ENCODE data around the gene VSIG8. TPM values are rescaled to one million over a fixed set of nuclear protein-coding genes. Genes with fewer than 3 reads are reported as not detected.
A peak's percentile ranks its signal among the peaks of the same experiment; 100 is the strongest.

VSIG8 gene
- total and polyA plus RNA-seq, 2 of the 4 experiments (the other 2 are of a cell fraction), result not detected

GRCh38 chr1:159856576-159856975 lies 5.9 kb downstream of the VSIG8 start:
- Histone ChIP-seq H2BK20ac (ENCODE audit: low read depth, low read length) (no peak overlapping the region), H3K23ac (ENCODE audit: low read depth, low read length) (no peak overlapping the region), H3K9me1 (ENCODE audit: insufficient read depth, low read length) (0 out of 2 replicates have a peak, but pooled peaks cover 5% of the 10 kb centered on the region), H4K8ac (ENCODE audit: low read depth in 2 of 2, low read length in 2 of 2) (no peak overlapping the region), H3K9ac (ENCODE audit: low read depth, low read length) (no peak overlapping the region), H3K79me1 (ENCODE audit: low read depth in 1 of 2, low read length in 2 of 2) (peaks cover 0 to 7% of the 10 kb centered on the region in 2 experiments; a peak in 2 of 4 replicates), H3K9me3 (ENCODE audit: control insufficient read depth, insufficient read depth, low read length) (no peaks in the 10 kb centered on the region), H2AFZ (replicated peaks; ENCODE audit: low read length, poor library complexity) (no peak overlapping the region), H2AK5ac (ENCODE audit: low read depth, low read length) (no peak overlapping the region), H3K18ac (ENCODE audit: low read depth, low read length) (no peak overlapping the region), H2BK5ac (ENCODE audit: low read depth, low read length, poor library complexity, severe bottlenecking) (no peak overlapping the region), H3K4ac (ENCODE audit: low read depth, low read length) (no peak overlapping the region), H3K36me3 (ENCODE audit: control insufficient read depth, insufficient read depth, low read length) (no peaks in the 10 kb centered on the region), H2BK120ac (ENCODE audit: low read depth, low read length) (no peak overlapping the region), H3K56ac (ENCODE audit: extremely low read depth, insufficient read depth, low read length) (no peak overlapping the region), H3K27me3 (ENCODE audit: control insufficient read depth, insufficient read depth, low read length) (0 out of 2 replicates have a peak, but pooled peaks cover 2% of the 10 kb centered on the region), H4K20me1 (ENCODE audit: insufficient read depth, low read length) (no peaks in the 10 kb centered on the region), H3K27ac (ENCODE audit: insufficient read depth, low read length) (no peak overlapping the region), H3K4me2 (ENCODE audit: low read depth, low read length) (no peak overlapping the region), H2BK15ac (ENCODE audit: low read depth, low read length) (0 out of 3 replicates have a peak overlapping the region, but pooled peaks have one; percentile 37), H3K4me3 (ENCODE audit: insufficient read depth, low read depth, low read length) (no peak overlapping the region), H4K91ac (ENCODE audit: insufficient read depth, low read depth, low read length) (no peak overlapping the region), H3K14ac (replicated peaks; ENCODE audit: low read depth, low read length) (no peak overlapping the region), H2AK9ac (replicated peaks; ENCODE audit: low read depth, low read length, poor library complexity) (peak overlapping the region; percentile 55), H4K5ac (ENCODE audit: low read depth, low read length) (no peak overlapping the region), H3K4me1 (ENCODE audit: control insufficient read depth, insufficient read depth, low read length) (peaks cover 1% of the 10 kb centered on the region; the same call in 1 of the 2 replicates)
- in situ Hi-C loops (cut with MboI; ENCODE audit: low sequenced_read_pairs) (no loop called here), intact Hi-C loops (cut with micrococcal nuclease) (no loop called here), dilution Hi-C loops (cut with HindIII; ENCODE audit: low sequenced_read_pairs, unreplicated experiment) (no loop called here)
- BruUV-seq (replicated peaks), result no TSS peak
- no CpG with 5 or more reads among the region's 1 CpG for WGBS, 2 experiments (ENCODE audit: extremely low coverage in 2 of 2, insufficient read length in 1 of 2)
- ATAC-seq (ENCODE audit: low read depth), result no peak
- no peak for TF ChIP-seq CEBPB (IDR thresholded peaks at IDR 0.05; ENCODE audit: low read depth, low read length)
- no peak for TF ChIP-seq CTCF (conservative IDR thresholded peaks at IDR 0.05; ENCODE audit: low read depth, low read length)
- no peak for TF ChIP-seq USF2 (IDR thresholded peaks at IDR 0.05; ENCODE audit: low read depth, low read length)
- no peak for TF ChIP-seq ELK1 (IDR thresholded peaks at IDR 0.05; ENCODE audit: borderline replicate concordance, low read depth, low read length)
- TF ChIP-seq RFX5 (IDR thresholded peaks at IDR 0.05; ENCODE audit: low read depth, low read length), result no peak
- no peak for TF ChIP-seq RCOR1 (IDR thresholded peaks at IDR 0.05; ENCODE audit: insufficient replicate concordance, low read length)
- ChIA-PET POLR2A (ENCODE audit: unreplicated experiment) (no interaction called here), CTCF (interaction anchor here (0.6 kb wide), 1 partner anchor 40 kb away, joined by 4 read pairs; no protein-coding TSS in a partner anchor)
- no peak for DNase-seq

Measured in IMR-90 (cell line).